HCT116 (cell line): ENCODE results near the gene HPCA.

ENCODE experiments used
- CEBPB ChIP-seq: IDR thresholded peaks from 2 replicates; pipeline ENCODE4 v1.6.1; 2012; ENCODE audit warnings: low read depth
- EZH2 ChIP-seq: fragments of 200-600 bp; sonication (generic); IDR thresholded peaks from 2 replicates; pipeline ENCODE4 v1.6.1; 2017; ENCODE audit warnings: antibody characterized with exemption, mixed run types
- EZH2phosphoT487 ChIP-seq: fragments of 200-600 bp; IDR thresholded peaks from 2 replicates; pipeline ENCODE4 v1.6.1; 2018; ENCODE audit warnings: antibody characterized with exemption, borderline replicate concordance
- POLR2A ChIP-seq: IDR thresholded peaks from 2 replicates; pipeline ENCODE4 v1.7.0; 2011; ENCODE audit warnings: borderline replicate concordance; ENCODE audit not compliant: insufficient read depth, insufficient read length; ENCODE audit errors: extremely low read depth
- POLR2AphosphoS5 ChIP-seq: IDR thresholded peaks from 2 replicates; pipeline ENCODE4 v1.6.1; 2011; ENCODE audit warnings: mild to moderate bottlenecking, low read depth, low read length, moderate library complexity
- RAD21 ChIP-seq: IDR thresholded peaks from 2 replicates; pipeline ENCODE4 v1.6.1; 2012; ENCODE audit warnings: low read depth, mild to moderate bottlenecking
- TCF7L2 ChIP-seq: IDR thresholded peaks from 2 replicates; pipeline ENCODE4 v1.7.0; 2011; ENCODE audit warnings: borderline replicate concordance, inconsistent platforms; ENCODE audit not compliant: insufficient read depth, insufficient read length; ENCODE audit errors: extremely low read depth
- YY1 ChIP-seq: IDR thresholded peaks from 2 replicates; pipeline ENCODE4 v1.6.1; 2011; ENCODE audit warnings: low read length, low read depth, moderate library complexity, mild to moderate bottlenecking; ENCODE audit not compliant: insufficient replicate concordance; ENCODE audit errors: extremely low read depth
- TF ChIP-seq, protein P1 (sequence below), 3 experiments: fragments of 200-600 bp in 1 of 3; sonication (generic) in 1 of 3; IDR thresholded peaks in 2 of 3; conservative IDR thresholded peaks in 1 of 3; 2 replicates each; pipeline ENCODE4 v1.5.1; 2012 to 2017; ENCODE audit warnings: low read depth in 2 of 3, low read length in 2 of 3, antibody characterized with exemption in 1 of 3, borderline replicate concordance in 1 of 3, control low read depth in 1 of 3, mild to moderate bottlenecking in 1 of 3, mixed read lengths in 1 of 3, mixed run types in 1 of 3, moderate library complexity in 1 of 3; ENCODE audit not compliant: insufficient read depth in 1 of 3
- TF ChIP-seq, protein P2 (sequence below): IDR thresholded peaks from 2 replicates; pipeline ENCODE4 v1.6.1; 2012; ENCODE audit warnings: low read depth

DNA sequence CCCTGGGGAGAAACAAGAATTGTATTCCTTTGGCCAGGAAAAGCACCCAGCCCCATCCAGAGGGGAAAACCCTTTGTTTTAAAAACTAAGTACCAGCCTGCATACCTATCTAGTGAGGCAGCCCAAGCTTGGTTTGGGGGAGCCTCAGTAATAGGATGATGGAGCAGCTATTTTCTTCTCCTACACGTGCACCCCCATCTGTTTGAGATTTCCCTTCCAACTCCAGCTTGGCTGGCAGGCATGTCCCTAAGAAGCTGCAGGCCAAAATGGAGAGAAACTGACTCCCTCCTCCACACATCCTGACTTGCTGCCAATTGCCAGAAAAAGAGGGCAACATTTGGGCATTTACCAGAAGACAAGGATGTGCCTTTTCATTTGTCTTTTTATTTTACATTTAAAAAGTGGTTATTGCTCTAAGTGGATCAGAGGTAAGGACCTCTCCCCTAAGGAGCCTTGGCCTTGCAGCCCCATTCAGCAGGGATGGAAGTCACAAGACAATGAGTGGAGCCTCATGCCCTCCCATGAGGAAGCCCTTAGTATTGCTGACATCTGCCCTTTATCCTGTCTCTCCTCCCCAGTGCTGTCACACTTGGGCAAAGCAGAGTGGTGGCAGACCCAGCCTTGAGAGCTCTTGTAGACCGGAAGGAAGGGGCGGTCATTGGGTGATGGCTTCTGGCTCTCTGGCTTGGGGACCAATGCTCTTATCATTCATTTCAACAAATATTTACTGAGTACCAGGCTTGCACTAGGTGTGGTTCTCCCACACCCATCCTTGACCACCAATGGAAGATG, 24.2 kb upstream of the HPCA start:
- TF ChIP-seq POLR2AphosphoS5, result no peak
- no peak for TF ChIP-seq TCF7L2
- TF ChIP-seq, protein P1, sequence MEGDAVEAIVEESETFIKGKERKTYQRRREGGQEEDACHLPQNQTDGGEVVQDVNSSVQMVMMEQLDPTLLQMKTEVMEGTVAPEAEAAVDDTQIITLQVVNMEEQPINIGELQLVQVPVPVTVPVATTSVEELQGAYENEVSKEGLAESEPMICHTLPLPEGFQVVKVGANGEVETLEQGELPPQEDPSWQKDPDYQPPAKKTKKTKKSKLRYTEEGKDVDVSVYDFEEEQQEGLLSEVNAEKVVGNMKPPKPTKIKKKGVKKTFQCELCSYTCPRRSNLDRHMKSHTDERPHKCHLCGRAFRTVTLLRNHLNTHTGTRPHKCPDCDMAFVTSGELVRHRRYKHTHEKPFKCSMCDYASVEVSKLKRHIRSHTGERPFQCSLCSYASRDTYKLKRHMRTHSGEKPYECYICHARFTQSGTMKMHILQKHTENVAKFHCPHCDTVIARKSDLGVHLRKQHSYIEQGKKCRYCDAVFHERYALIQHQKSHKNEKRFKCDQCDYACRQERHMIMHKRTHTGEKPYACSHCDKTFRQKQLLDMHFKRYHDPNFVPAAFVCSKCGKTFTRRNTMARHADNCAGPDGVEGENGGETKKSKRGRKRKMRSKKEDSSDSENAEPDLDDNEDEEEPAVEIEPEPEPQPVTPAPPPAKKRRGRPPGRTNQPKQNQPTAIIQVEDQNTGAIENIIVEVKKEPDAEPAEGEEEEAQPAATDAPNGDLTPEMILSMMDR (IDR thresholded peaks at IDR 0.05 in 2 of 3, conservative IDR thresholded peaks at IDR 0.05 in 1 of 3; ENCODE audit: borderline replicate concordance in 1 of 3, insufficient read depth in 1 of 3, low read depth in 2 of 3, low read length in 2 of 3), result no peak
- TF ChIP-seq YY1, result no peak
- no peak for TF ChIP-seq EZH2
- no peak for TF ChIP-seq EZH2phosphoT487
- TF ChIP-seq POLR2A, result no peak
- TF ChIP-seq RAD21, result no peak
- TF ChIP-seq, protein P2, sequence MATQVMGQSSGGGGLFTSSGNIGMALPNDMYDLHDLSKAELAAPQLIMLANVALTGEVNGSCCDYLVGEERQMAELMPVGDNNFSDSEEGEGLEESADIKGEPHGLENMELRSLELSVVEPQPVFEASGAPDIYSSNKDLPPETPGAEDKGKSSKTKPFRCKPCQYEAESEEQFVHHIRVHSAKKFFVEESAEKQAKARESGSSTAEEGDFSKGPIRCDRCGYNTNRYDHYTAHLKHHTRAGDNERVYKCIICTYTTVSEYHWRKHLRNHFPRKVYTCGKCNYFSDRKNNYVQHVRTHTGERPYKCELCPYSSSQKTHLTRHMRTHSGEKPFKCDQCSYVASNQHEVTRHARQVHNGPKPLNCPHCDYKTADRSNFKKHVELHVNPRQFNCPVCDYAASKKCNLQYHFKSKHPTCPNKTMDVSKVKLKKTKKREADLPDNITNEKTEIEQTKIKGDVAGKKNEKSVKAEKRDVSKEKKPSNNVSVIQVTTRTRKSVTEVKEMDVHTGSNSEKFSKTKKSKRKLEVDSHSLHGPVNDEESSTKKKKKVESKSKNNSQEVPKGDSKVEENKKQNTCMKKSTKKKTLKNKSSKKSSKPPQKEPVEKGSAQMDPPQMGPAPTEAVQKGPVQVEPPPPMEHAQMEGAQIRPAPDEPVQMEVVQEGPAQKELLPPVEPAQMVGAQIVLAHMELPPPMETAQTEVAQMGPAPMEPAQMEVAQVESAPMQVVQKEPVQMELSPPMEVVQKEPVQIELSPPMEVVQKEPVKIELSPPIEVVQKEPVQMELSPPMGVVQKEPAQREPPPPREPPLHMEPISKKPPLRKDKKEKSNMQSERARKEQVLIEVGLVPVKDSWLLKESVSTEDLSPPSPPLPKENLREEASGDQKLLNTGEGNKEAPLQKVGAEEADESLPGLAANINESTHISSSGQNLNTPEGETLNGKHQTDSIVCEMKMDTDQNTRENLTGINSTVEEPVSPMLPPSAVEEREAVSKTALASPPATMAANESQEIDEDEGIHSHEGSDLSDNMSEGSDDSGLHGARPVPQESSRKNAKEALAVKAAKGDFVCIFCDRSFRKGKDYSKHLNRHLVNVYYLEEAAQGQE, result no peak
- TF ChIP-seq CEBPB, result no peak
